HG02642 (cell line): ENCODE results near the gene NAPG.
"Not testable (repeated sequence)": the region's sequence is repeated elsewhere in the genome, so short reads cannot be mapped to it uniquely, and the experiment has no call there.

Experiments
- ATAC-seq: cut with Tn5 transposase; IDR thresholded peaks from one replicate; pipeline ENCODE4 v1.9.1; 2021; ENCODE audit warnings: mild to moderate bottlenecking; ENCODE audit not compliant: unreplicated experiment, poor library complexity

The NAPG gene

GRCh38 chr18:10525697-10526560, at the start of gene NAPG:
Gene NAPG (plus strand): TSS chr18:10526027. CDS start chr18:10526103, 76 bp downstream.
- ATAC-seq: peak; percentile 88

GRCh38 chr18:10476338-10476791, 49.5 kb upstream of the NAPG start:
- no peak for ATAC-seq

GRCh38 chr18:10477121-10477862, 48.5 kb upstream of the NAPG start:
- ATAC-seq: no peak

- no peak for ATAC-seq
Measured at GRCh38 chr18:10477863-10478260, 48.0 kb upstream of the NAPG start.

GRCh38 chr18:10481831-10482230, 44.0 kb upstream of the NAPG start:
- no peak for ATAC-seq

- peak; percentile 20 for ATAC-seq
Measured at GRCh38 chr18:10482363-10482984, 43.4 kb upstream of the NAPG start.

- peak; percentile 78 for ATAC-seq
Measured at GRCh38 chr18:10482985-10483949, 42.6 kb upstream of the NAPG start.

- ATAC-seq: no peak
Measured at GRCh38 chr18:10485475-10485874, 40.4 kb upstream of the NAPG start.

- ATAC-seq: no peak
Measured at GRCh38 chr18:10486362-10486761, 39.5 kb upstream of the NAPG start.

- ATAC-seq: no peak
Measured at GRCh38 chr18:10487154-10487553, 38.7 kb upstream of the NAPG start.

- no peak for ATAC-seq
Measured at GRCh38 chr18:10488017-10488416, 37.8 kb upstream of the NAPG start.

- peak; percentile 98 for ATAC-seq
Measured at GRCh38 chr18:10490401-10491165, 35.2 kb upstream of the NAPG start.

- ATAC-seq: no peak
Measured at GRCh38 chr18:10495936-10496335, 29.9 kb upstream of the NAPG start.

GRCh38 chr18:10497206-10497749, 28.5 kb upstream of the NAPG start:
- no peak for ATAC-seq

- ATAC-seq: no peak
Measured at GRCh38 chr18:10499230-10499629, 26.6 kb upstream of the NAPG start.

GRCh38 chr18:10500038-10500437, 25.8 kb upstream of the NAPG start:
- ATAC-seq: no peak

GRCh38 chr18:10504723-10505122, 21.1 kb upstream of the NAPG start:
- ATAC-seq: no peak

- ATAC-seq: not testable (repeated sequence)
Measured at GRCh38 chr18:10505892-10506291, 19.9 kb upstream of the NAPG start.

- ATAC-seq: no peak
Measured at GRCh38 chr18:10508591-10508990, 17.2 kb upstream of the NAPG start.
